ENCODE results near the gene NPHP4.

NPHP4 gene

DNA sequence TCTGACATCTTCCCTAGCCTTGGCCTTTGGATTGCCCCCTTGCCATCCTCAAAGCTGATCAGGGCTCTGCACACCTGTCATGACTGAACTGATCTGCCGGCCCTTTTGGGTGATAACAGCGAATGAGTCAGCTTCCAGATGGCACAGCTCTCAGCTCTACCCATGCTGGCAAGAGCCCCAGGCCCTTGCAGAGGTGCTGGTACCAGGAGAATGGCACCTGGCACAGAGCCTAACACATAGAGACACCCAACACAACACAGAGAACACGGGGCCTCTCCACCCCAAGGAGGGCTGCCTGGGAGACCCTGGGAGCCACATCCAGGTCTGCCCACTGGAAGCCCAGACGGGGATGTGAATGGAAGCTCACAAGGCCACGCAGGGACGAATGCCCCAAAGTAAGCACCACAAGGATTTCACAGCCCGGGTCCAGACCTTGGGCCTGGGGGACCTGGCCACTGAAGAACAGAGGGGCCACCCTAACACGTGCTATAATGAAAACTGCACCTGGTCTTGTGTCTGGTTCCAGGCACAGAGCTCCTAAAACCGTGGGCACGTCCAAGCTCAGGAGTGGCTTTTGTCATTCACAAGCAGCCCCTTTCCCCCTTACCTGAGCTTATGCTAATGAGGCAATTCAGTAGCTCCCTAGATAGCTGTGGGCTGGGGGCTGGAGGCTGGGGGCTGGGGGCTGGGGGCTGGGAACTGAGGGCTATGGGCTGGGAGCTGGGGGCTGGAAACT, 160.5 kb downstream of the NPHP4 start:
- DNase-seq (no peak), ATAC-seq (no peak)

- DNase-seq (no peak), ATAC-seq (no peak)
These were observed 161.2 kb downstream of the NPHP4 start for GRCh38 chr1:5830771-5831599.

DNA sequence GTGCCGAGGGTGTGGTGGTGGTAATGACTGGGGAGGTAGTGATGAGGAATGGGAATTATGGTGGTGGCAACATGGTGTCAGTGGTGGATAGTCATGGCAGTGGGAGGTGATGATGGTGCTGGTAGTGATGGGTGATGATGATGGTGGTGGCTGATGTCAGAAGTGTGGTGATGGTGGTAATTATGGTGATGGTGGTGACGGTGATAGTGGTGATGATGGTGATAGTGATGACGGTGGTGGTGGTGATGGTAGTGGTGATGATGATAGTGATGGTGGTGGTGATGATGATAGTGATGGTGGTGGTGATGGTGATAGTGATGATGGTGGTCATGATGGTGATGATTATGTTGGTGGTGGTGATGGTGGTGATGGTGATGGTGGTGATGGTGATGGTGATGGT, 162.8 kb downstream of the NPHP4 start:
- ATAC-seq (no peak), DNase-seq (no peak)

GRCh38 chr1:5828308-5828935, 163.8 kb downstream of the NPHP4 start:
- DNase-seq (no peak), ATAC-seq (no peak)

- ATAC-seq (no peak), DNase-seq (no peak)
These were observed 164.7 kb downstream of the NPHP4 start for GRCh38 chr1:5827516-5827915.

- DNase-seq (no peak), ATAC-seq (no peak)
These were observed 165.6 kb downstream of the NPHP4 start for GRCh38 chr1:5826601-5827000.

- ATAC-seq (no peak), DNase-seq (no peak)
These were observed 169.5 kb downstream of the NPHP4 start for GRCh38 chr1:5822726-5823125.

DNA sequence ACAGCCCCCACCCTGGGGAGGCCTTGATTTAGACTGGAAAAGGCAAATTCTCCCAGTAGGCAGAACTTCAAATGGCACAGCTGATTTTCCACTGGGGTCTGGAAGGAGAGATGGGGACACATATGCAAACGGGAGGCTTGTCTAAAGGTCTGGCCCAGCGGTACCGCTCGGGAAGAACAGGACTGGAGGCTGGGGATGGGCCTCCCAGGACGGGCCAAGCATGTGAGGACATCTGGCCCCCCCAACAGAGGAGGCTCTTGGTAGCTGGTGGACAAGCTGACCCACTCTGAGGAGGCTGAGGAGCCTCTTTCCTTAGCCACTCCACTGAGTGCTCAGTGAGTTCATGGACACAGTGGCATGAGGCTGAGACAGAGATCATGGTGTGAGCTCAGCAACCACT, 170.0 kb downstream of the NPHP4 start:
- DNase-seq (no peak), ATAC-seq (no peak)

DNA sequence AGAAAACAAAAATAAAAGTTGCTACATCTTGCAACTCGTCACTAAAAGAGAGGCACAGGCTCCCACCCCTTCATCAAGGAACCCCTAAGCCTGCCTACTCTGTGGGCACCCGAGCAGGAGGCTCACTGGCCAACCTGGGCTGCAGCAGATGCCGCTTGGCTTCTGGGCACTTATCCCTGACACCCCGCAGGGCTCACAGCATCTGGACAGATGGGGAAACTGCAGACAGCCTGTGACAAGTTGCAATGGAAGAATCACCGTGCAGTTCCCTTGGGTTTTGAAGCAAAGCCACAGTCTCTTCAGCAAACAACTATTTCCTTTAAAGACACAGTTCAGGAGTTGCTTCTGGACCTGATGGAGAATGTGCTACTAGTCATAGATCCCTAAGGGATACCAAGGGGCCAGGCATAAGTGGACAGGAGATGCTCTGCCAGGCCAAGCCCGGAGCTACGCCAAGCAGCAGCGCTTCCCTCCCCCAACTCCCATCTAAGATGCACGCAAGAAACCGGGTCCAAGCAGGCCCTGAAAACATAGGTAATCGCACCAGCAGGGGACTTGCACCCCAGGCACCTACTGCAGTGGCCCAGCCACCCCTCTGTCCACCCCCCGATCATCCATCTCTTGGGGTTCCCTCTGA, 170.6 kb downstream of the NPHP4 start:
- DNase-seq (no peak), ATAC-seq (no peak)

- ATAC-seq (no peak), DNase-seq (no peak)
These were observed 172.2 kb downstream of the NPHP4 start for GRCh38 chr1:5820026-5820421.

DNA sequence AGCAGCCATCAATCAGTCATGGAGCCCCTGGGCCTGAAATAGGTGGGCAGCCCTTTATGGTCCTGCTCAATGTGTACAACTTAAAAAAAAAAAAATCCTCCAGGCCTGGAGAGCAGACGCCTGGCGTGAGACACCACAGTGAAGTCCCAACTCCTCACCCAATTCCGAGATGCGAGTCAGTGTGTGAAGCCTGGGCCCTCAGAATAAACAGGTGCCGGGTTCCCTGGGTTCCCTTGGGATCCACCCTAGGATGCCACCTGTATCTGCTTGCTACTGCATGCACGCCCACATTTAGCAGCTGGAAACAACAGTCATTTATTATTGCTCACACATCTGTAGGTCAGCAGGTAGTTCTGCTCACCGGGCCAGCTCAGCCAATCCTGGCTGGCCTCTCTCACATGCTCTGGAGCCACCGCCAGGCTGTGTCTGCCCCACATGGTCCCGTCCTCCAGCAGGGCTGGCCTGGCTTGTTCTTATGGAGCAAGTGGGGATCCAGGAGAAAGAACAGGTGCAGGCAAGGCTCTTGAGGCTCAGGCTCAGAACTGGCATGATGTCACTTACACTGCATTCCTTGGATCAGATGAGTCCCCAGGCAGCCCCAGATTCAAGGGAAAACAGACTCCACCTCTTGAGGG, 172.7 kb downstream of the NPHP4 start:
- ATAC-seq (no peak), DNase-seq (no peak)

- DNase-seq: no peak
These were observed 173.5 kb downstream of the NPHP4 start for GRCh38 chr1:5818755-5819154.

DNA sequence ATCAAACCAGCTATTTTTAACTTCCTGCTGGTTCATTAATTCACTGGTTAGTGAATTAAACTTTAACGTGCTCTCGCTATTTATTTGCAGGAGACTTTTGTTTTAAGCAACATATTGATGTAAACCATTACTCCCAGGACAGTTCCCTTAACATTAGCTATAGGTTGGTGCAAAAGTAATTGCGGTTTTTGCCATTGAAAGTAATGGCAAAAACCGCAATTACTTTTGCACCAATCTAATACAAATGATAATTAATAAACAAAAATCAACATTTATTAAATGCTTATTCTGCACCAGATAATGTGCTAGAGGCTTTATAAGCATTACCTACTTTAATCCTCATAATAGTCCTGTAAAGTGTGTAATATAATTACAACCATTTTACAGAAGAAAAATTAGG, 176.5 kb downstream of the NPHP4 start:
- DNase-seq: no peak
- no peak for ATAC-seq

More at GRCh38 chr1:5818755-5819154, 173.5 kb downstream of the NPHP4 start:
- no peak for ATAC-seq

- no peak for ATAC-seq
These were observed 177.0 kb downstream of the NPHP4 start for GRCh38 chr1:5815211-5815610.

GRCh38 chr1:5814046-5814619, 178.1 kb downstream of the NPHP4 start:
- DNase-seq: no peak
- no peak for ATAC-seq

More at GRCh38 chr1:5815211-5815610, 177.0 kb downstream of the NPHP4 start:
- no peak for DNase-seq

- ATAC-seq (no peak), DNase-seq (no peak)
These were observed 178.7 kb downstream of the NPHP4 start for GRCh38 chr1:5813480-5813879.
